Subcutaneous abdominal adipose tissue (tissue), 5 donors: Measurements from ENCODE around the gene SPIRE1.

ENCODE experiments used
- H3K27ac ChIP-seq: one replicate; pipeline ENCODE4 v1.7.0; 2013; ENCODE audit warnings: low read depth, mild to moderate bottlenecking, inconsistent platforms, low read length, moderate library complexity
- H3K27me3 ChIP-seq, 5 donors: one replicate each; pipeline ENCODE4 v1.7.0; 2013; ENCODE audit warnings: low read length in 5 of 5, inconsistent platforms in 1 of 5; ENCODE audit not compliant: control insufficient read depth in 5 of 5, insufficient read depth in 4 of 5
- H3K36me3 ChIP-seq, 5 donors: one replicate each; pipeline ENCODE4 v1.7.0; 2013; ENCODE audit warnings: low read length in 5 of 5; ENCODE audit not compliant: control insufficient read depth in 5 of 5, insufficient read depth in 5 of 5
- H3K4me1 ChIP-seq, 5 donors: one replicate each; pipeline ENCODE4 v1.7.0; 2013; ENCODE audit warnings: low read length in 5 of 5, mild to moderate bottlenecking in 3 of 5, moderate library complexity in 1 of 5; ENCODE audit not compliant: control insufficient read depth in 5 of 5, insufficient read depth in 5 of 5
- H3K4me3 ChIP-seq, 5 donors: one replicate each; pipeline ENCODE4 v1.7.0; 2013; ENCODE audit warnings: low read length in 5 of 5, low read depth in 1 of 5
- H3K9ac ChIP-seq, 5 donors: one replicate each; pipeline ENCODE4 v1.7.0; 2013; ENCODE audit warnings: low read length in 5 of 5, mild to moderate bottlenecking in 4 of 5, moderate library complexity in 3 of 5
- H3K9me3 ChIP-seq, 5 donors: one replicate each; pipeline ENCODE4 v1.7.0; 2013; ENCODE audit warnings: low read length in 5 of 5; ENCODE audit not compliant: control insufficient read depth in 5 of 5
- donor health status: healthy.
- donor health status: healthy.
- donor health status: healthy.
- donor health status: healthy.
- donor health status: healthy.

SPIRE1 gene

DNA sequence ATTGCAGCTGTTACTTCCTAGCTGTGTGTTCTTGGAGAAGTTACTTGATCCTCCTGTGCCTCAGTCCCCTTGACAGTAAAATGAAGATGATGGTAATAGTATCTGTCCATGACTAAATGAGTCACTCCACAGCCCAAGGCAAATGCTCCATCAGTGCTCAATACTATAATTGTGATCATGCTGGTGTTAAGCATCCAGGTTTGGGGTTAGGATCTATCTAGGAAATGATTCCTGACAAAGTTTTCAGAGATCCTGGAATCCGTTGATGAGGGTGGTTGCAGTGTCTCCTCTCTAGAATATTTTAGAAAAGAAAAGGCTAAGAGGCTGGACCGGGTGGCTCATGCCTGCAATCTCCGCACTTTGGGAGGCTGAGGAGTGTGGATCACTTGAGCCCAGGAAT lies 252.8 kb downstream of the SPIRE1 start:
- Histone ChIP-seq H3K27ac (no peak overlapping the region), H3K27me3 (peaks cover 0 to 13% (median 6%) of the 10 kb centered on the region in 5 donors), H3K4me1 (peaks cover 3 to 15% (median 12%) of the 10 kb centered on the region in 5 donors), H3K4me3 (no peak overlapping the region), H3K36me3 (no peaks in the 10 kb centered on the region), H3K9ac (no peak overlapping the region), H3K9me3 (no peaks in the 10 kb centered on the region)

DNA sequence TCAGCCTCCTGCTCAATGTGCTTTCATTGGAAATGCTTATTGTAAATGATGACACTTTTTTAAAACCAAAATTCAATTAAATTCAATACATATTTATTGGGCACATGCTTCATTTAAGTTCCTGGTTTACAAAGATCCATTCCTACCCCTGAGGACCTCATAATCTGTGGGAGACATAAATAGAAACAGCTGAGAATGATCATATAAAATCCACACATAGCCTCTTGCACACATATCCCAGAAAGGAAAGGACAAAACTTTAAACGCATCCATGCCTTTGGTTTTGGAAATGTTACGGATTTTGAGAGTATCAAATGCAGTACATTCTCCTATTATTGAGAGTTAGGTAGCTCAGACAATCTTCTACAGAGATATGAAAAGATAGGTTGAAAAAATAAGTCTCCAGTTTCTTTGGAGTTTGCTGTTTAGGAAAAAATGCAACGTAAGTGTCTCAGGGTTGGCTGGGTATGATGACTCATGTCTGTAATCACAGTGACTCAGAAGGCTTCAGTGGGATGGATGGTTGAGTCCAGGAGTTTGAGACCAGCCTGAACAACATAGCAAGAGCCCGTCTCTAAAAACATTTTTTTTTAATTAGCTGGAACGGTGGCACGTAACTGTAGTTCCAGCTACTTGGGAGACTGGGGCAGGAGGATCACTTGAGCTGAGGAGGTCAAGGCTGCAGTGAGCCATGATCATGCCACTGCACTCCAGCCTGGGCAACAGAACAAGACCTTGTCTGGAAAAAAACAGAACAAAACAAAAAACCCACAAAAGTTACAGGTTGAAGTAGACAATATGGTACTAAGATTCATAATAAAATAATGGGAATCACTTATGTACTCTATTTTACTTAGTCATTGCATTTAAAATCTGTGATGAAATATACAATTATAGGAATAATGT lies 254.1 kb downstream of the SPIRE1 start:
- Histone ChIP-seq H3K27ac (no peak overlapping the region), H3K9me3 (no peaks in the 10 kb centered on the region), H3K4me3 (no peak overlapping the region), H3K9ac (no peak overlapping the region), H3K36me3 (no peaks in the 10 kb centered on the region), H3K4me1 (peaks cover 3 to 14% (median 12%) of the 10 kb centered on the region in 5 donors), H3K27me3 (peaks cover 0 to 14% (median 6%) of the 10 kb centered on the region in 5 donors)

GRCh38 chr18:12401881-12402280 lies 256.0 kb downstream of the SPIRE1 start:
- no peak overlapping the region for H3K4me3 ChIP-seq
- no peak overlapping the region for H3K9ac ChIP-seq
- H3K36me3 ChIP-seq = no peaks in the 10 kb centered on the region
- no peak overlapping the region for H3K27ac ChIP-seq
- H3K9me3 ChIP-seq = no peaks in the 10 kb centered on the region
- peaks cover 0 to 14% (median 6%) of the 10 kb centered on the region in 5 donors for H3K27me3 ChIP-seq
- peaks cover 0 to under 1% (median under 1%) of the 10 kb centered on the region in 5 donors for H3K4me1 ChIP-seq

DNA sequence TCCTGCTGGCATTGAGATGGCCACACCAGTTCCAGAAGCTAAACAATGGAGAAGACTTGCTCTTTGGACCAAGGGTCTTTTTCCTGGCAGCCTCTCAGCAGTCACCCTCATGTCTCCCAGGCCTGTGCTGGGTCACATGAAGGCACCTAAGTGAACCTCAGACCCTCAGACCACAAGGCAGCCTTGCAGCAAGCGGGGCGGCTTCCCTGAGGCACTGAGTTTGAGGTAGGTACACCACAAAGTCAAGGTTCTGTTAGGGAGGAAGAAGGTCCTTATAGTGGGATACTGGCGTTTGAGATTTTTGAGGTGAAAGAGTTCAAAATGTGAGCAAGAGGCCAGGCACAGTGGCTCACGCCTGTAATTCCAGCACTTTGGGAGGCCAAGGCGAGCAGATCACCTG lies 258.7 kb downstream of the SPIRE1 start:
- Histone ChIP-seq H3K27ac (no peak overlapping the region), H3K9me3 (no peaks in the 10 kb centered on the region), H3K9ac (no peak overlapping the region), H3K36me3 (no peaks in the 10 kb centered on the region), H3K27me3 (peaks cover 0 to 9% (median 6%) of the 10 kb centered on the region in 5 donors), H3K4me3 (no peak overlapping the region), H3K4me1 (peaks cover 0 to 3% (median 0%) of the 10 kb centered on the region in 5 donors)

DNA sequence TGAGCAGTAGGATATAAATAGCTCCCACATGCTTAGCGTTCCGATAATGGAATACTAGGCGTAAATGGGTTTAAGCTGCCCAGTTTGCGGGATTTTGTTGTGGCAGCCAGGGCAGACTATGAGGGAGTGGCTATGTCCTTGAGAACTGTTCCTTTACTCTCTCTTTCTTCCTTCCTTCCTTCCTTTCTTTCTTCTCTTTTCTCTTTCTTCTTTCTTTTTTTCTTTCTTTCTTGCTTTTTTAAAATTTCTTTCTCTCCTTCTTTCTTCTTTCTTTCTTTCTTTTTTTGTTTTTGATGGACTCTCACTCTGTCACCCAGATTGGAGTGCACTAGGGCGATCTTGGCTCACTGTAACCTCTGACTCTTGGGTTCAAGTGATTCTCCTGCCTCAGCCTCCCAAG lies 259.3 kb downstream of the SPIRE1 start:
- Histone ChIP-seq H3K4me3 (no peak overlapping the region), H3K4me1 (peaks cover 0 to 3% (median 0%) of the 10 kb centered on the region in 5 donors), H3K27ac (no peak overlapping the region), H3K27me3 (peaks cover 0 to 7% (median 5%) of the 10 kb centered on the region in 5 donors), H3K9me3 (no peaks in the 10 kb centered on the region), H3K9ac (no peak overlapping the region), H3K36me3 (no peaks in the 10 kb centered on the region)

- H3K4me3 ChIP-seq = no peak overlapping the region
- no peak overlapping the region for H3K9ac ChIP-seq
- peaks cover 0 to 3% (median 0%) of the 10 kb centered on the region in 5 donors for H3K4me1 ChIP-seq
- H3K27me3 ChIP-seq = peaks cover 0 to 7% (median 5%) of the 10 kb centered on the region in 5 donors
- no peaks in the 10 kb centered on the region for H3K9me3 ChIP-seq
- H3K27ac ChIP-seq = no peak overlapping the region
- no peaks in the 10 kb centered on the region for H3K36me3 ChIP-seq
These were observed 260.1 kb downstream of the SPIRE1 start for GRCh38 chr18:12397793-12398192.

GRCh38 chr18:12397254-12397653 lies 260.7 kb downstream of the SPIRE1 start:
- Histone ChIP-seq H3K4me1 (peaks cover 0 to 3% (median 0%) of the 10 kb centered on the region in 5 donors), H3K27ac (no peak overlapping the region), H3K9me3 (no peaks in the 10 kb centered on the region)

More at GRCh38 chr18:12397254-12397653, 260.7 kb downstream of the SPIRE1 start:
- Histone ChIP-seq H3K27me3 (peaks cover 0 to 7% (median 5%) of the 10 kb centered on the region in 5 donors), H3K9ac (no peak overlapping the region), H3K4me3 (no peak overlapping the region), H3K36me3 (no peaks in the 10 kb centered on the region)
